ENCODE data around the gene KITLG.
A peak's percentile ranks its signal among the peaks of the same experiment; 100 is the strongest.
"Not testable (repeated sequence)": the region's sequence is repeated elsewhere in the genome, so short reads cannot be mapped to it uniquely, and the experiment has no call there.

KITLG gene

GRCh38 chr12:88576866-88577265, 3.4 kb downstream of the KITLG start:
- no peak for DNase-seq (ENCODE audit: low spot score)

- DNase-seq (ENCODE audit: low spot score): no peak
Measured at GRCh38 chr12:88575361-88575970, 4.8 kb downstream of the KITLG start.

- DNase-seq (ENCODE audit: low spot score): no peak
Measured at GRCh38 chr12:88574278-88574677, 6.0 kb downstream of the KITLG start.

GRCh38 chr12:88573583-88573982, 6.7 kb downstream of the KITLG start:
- DNase-seq (ENCODE audit: low spot score): no peak

GRCh38 chr12:88572781-88573549, 7.3 kb downstream of the KITLG start:
- DNase-seq (ENCODE audit: low spot score): no peak

GRCh38 chr12:88571543-88571942, 8.7 kb downstream of the KITLG start:
- peak; percentile 20 for DNase-seq (ENCODE audit: low spot score)

- DNase-seq (ENCODE audit: low spot score): peak; percentile 10
Measured at GRCh38 chr12:88570103-88570502, 10.2 kb downstream of the KITLG start.

- DNase-seq (ENCODE audit: low spot score): no peak
Measured at GRCh38 chr12:88566430-88566829, 13.8 kb downstream of the KITLG start.

GRCh38 chr12:88562846-88563582, 17.3 kb downstream of the KITLG start:
- peak; percentile 40 for DNase-seq (ENCODE audit: low spot score)

- no peak for DNase-seq (ENCODE audit: low spot score)
Measured at GRCh38 chr12:88562151-88562550, 18.1 kb downstream of the KITLG start.

GRCh38 chr12:88559772-88560171, 20.5 kb downstream of the KITLG start:
- DNase-seq (ENCODE audit: low spot score): no peak

- no peak for DNase-seq (ENCODE audit: low spot score)
Measured at GRCh38 chr12:88559199-88559598, 21.1 kb downstream of the KITLG start.

- DNase-seq (ENCODE audit: low spot score): no peak
Measured at GRCh38 chr12:88558340-88558867, 21.9 kb downstream of the KITLG start.

- no peak for DNase-seq (ENCODE audit: low spot score)
Measured at GRCh38 chr12:88556213-88556774, 24.0 kb downstream of the KITLG start.

GRCh38 chr12:88553941-88554658, 26.2 kb downstream of the KITLG start:
- DNase-seq (ENCODE audit: low spot score): peak; percentile 61

GRCh38 chr12:88552610-88553079, 27.6 kb downstream of the KITLG start:
- DNase-seq (ENCODE audit: low spot score): peak; percentile 53

- no peak for DNase-seq (ENCODE audit: low spot score)
Measured at GRCh38 chr12:88549929-88550328, 30.3 kb downstream of the KITLG start.

- not testable (repeated sequence) for DNase-seq (ENCODE audit: low spot score)
Measured at GRCh38 chr12:88547949-88548348, 32.3 kb downstream of the KITLG start.

GRCh38 chr12:88546853-88547252, 33.4 kb downstream of the KITLG start:
- DNase-seq (ENCODE audit: low spot score): peak; percentile 49

- no peak for DNase-seq (ENCODE audit: low spot score)
Measured at GRCh38 chr12:88546226-88546625, 34.0 kb downstream of the KITLG start.

Data from GM03348 (cell line).